Parietal lobe (tissue), 1 donor: ENCODE data around the gene PNMT. TPM values are rescaled to one million over a fixed set of nuclear protein-coding genes. Genes with fewer than 3 reads are reported as not detected.

Source experiments
- total RNA-seq: library from RNA; depleted of rRNA; stranded (reverse); fragments of >200 nt; gene quantifications from one replicate; pipeline ENCODE4 v1.2.3, GENCODE V29; 2014

Gene PNMT, protein sequence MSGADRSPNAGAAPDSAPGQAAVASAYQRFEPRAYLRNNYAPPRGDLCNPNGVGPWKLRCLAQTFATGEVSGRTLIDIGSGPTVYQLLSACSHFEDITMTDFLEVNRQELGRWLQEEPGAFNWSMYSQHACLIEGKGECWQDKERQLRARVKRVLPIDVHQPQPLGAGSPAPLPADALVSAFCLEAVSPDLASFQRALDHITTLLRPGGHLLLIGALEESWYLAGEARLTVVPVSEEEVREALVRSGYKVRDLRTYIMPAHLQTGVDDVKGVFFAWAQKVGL
- 4.1 TPM for total RNA-seq

DNA sequence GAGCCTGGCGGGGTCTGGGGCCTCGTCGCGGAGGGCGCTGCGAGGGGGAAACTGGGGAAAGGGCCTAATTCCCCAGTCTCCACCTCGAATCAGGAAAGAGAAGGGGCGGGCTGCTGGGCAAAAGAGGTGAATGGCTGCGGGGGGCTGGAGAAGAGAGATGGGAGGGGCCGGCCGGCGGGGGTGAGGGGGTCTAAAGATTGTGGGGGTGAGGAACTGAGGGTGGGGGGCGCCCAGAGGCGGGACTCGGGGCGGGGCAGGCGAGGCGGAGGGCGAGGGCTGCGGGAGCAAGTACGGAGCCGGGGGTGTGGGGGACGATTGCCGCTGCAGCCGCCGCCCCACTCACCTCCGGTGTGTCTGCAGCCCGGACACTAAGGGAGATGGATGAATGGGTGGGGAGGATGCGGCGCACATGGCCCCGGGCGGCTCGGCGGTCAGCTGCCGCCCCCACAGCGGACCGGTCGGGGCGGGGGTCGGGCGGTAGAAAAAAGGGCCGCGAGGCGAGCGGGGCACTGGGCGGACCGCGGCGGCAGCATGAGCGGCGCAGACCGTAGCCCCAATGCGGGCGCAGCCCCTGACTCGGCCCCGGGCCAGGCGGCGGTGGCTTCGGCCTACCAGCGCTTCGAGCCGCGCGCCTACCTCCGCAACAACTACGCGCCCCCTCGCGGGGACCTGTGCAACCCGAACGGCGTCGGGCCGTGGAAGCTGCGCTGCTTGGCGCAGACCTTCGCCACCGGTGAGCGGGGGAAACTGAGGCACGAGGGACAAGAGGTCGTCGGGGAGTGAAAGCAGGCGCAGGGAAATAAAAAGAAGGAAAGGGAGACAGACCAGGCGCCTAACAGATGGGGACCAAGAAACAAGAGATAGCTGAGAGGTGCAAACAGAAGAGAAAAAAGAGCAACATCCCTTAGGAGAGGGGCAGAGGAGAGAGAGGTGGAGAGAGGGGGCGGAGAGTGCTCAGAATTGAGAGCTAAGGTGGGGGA lies at the start of gene PNMT:
Gene PNMT, plus strand, starts transcription at position 509 of the 980 bp plus-strand sequence. Its CDS starts 23 bp downstream, at position 532.

DNA sequence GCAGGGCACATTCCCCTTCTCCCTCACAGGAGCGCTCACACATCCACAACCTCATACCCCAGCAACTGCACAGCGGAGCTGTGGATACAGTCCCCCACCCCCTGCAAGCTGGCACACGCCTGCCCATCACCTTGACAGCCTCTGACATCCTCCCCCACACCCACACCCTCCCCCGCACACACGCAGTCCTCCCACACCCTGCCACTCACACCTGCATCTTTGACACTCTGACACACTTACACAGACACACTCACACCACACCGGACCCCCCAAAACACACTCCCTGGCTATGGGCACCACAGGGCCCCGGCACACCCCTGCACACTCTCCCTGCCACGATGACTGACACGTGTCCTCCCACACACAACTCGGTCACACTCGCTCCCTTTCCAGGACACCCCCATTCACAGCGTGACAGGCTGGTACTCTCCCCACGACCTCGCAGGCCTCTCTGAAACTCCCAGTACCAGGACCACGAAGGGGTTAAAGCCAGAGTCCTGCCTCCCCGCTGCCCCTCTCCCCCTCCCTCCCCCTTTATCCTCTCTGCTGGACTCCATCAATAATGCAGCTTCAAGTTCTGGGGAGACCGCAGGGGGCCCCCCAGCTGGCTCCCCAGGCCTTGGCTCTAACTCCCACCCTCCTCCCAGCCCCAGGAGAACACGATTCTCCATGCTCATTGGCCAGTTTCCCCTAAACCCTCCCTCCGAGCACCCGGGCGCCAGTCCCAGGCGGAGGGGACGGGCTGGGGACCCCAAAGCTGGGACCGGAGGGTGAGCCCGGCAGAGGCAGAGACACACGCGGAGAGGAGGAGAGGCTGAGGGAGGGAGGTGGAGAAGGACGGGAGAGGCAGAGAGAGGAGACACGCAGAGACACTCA lies 41.8 kb upstream of the PNMT start, which contains the start of gene PPP1R1B:
Gene PPP1R1B, plus strand, starts transcription at position 782 of the 876 bp plus-strand sequence. CDS start 441 bp downstream, outside the sequence.

DNA sequence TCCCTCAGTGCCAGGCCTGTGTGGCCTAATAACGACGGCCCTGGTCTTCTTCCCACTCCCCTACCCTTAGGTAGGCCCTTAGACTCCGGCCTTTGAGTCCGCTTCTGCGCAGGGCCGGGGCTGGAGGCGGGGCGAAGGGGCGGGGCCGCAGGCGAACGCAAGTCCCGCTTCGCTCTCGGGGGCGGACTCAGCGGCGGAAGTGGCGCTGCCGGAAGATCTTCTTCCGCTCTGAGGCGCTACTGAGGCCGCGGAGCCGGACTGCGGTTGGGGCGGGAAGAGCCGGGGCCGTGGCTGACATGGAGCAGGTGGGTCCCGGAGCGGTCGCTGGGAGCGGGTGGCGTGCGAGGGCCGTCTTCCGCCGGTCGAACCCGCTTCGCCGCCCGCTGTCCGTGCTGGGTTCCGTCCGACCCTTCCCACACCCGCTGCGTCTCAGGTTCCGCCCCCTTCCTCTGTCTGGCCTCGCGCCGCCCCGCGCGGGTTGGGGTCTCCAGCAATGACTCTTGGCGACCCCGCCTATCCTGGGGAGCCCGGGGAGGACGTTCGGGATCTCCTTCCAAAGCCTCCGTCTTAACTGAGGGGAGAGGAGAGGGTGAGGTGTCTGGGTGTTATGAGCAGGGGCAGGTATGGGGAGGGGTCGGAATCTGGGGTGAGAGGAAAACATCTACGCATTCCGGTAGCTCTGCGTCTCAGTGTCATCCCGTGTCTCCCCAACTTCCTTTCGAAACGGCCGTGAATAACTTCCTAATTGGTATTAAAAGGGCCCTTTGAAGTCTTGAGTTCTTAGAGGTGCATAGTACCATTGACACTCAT lies 31.1 kb upstream of the PNMT start, which contains the start of gene STARD3:
Gene STARD3, plus strand, starts transcription at position 218 of the 810 bp plus-strand sequence. CDS start 16,388 bp downstream, outside the sequence.

DNA sequence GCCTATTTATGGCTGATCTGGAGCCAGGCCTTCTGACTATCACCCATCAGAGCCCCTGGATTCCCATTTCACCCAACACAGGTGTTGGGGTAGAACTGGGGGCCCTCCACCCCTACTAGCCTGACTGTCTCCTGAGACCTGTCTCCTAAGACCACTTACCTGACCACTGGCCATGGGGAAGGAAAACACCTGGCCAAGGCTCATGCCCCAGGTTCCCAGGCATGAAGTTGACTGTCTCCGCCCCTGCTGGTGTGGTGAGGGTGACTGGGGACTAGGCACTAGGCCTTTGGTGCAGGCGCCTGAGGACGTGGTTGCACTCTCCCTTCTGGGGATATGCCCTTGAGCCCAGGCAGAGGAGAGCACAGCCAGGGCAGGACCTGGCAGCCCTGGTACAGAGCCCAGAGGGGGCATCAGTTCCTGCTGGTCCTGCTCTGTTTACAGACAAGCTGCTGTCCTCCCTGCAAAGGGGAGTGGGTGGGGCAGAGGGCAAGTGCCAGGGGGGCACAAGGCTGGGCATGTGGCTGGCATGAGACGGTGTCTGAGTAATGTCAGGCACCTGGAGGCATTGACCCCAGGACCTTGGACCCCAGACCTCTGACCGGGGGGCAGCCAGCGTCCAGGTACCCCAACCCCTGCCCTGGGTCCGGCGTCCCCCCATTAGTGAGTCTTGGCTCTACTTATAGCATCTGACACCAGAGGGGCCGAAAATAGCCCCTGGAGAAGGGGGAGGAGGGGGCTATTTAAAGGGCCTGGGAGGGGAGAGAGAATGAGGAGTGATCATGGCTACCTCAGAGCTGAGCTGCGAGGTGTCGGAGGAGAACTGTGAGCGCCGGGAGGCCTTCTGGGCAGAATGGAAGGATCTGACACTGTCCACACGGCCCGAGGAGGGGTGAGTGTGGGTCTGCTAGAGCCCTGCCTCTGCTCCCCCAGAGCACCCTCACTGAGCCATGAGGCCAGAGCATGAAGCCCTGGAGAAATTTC lies 3.4 kb upstream of the PNMT start, which contains the start of gene TCAP:
Gene TCAP, plus strand, starts transcription at position 769 of the 981 bp plus-strand sequence. Its CDS starts 11 bp downstream, at position 780.

DNA sequence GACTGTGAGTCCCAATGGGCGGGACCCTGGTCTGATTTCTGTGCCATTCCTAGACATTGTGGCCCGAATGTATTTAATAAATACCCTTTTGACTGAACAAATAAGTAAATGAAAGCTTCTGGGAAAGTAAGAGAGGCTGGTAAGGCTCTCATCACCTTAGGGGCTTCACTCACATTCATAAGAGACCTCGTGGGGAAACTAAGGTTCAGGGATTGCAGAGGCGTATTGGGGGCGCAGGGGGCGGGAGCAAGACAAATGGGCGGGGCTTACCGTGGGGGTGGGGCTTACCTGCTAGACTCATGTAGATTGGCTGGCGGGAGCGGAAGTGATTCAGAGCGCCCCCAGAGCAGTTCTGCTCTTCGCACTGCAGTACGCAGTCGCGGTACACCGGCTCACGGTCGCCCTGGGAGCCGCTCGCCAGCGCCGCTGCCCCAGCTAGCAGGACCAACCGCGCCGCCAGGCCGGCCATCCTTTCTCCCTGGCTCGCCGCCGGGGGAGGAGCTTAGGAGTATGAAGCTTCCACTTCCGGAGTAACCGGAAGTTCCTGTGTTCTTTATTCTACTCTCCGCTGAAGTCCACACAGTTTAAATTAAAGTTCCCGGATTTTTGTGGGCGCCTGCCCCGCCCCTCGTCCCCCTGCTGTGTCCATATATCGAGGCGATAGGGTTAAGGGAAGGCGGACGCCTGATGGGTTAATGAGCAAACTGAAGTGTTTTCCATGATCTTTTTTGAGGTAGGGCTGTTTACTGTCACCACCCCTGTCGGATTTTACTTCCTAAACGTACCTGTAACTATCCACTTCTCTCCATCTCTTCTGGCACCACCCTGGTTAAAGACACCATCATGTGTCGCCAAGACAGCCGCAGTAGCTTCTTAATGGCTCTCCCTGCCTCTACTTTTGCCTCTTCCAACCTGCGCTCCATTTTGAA lies 19.6 kb downstream of the PNMT start, which contains the start of gene PGAP3:
Gene PGAP3, minus strand, starts transcription at position 512 of the 929 bp plus-strand sequence. Its CDS starts 43 bp downstream, at position 469.

DNA sequence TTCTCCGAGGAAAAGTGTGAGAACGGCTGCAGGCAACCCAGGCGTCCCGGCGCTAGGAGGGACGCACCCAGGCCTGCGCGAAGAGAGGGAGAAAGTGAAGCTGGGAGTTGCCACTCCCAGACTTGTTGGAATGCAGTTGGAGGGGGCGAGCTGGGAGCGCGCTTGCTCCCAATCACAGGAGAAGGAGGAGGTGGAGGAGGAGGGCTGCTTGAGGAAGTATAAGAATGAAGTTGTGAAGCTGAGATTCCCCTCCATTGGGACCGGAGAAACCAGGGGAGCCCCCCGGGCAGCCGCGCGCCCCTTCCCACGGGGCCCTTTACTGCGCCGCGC lies 31.5 kb downstream of the PNMT start, which contains the start of gene ERBB2:
Gene ERBB2, plus strand, starts transcription at position 247 of the 330 bp plus-strand sequence. CDS start 175 bp downstream, outside the sequence.

Other genes starting within 250 kb of the PNMT start
- 41.0 TPM for gene MED1, start 217.2 kb upstream of the PNMT start, total RNA-seq
- gene CDK12, start 207.0 kb upstream of the PNMT start, total RNA-seq: 54.1 TPM
- gene NEUROD2, start 60.5 kb upstream of the PNMT start, total RNA-seq: 116 TPM
- gene PPP1R1B, start 41.5 kb upstream of the PNMT start, total RNA-seq: 16.3 TPM
- 33.5 TPM for gene STARD3, start 31.3 kb upstream of the PNMT start, total RNA-seq
- gene TCAP, start 3.1 kb upstream of the PNMT start, total RNA-seq: 2.5 TPM
- 15.7 TPM for gene PGAP3, start 19.6 kb downstream of the PNMT start, total RNA-seq
- 13.1 TPM for gene ERBB2, start 31.6 kb downstream of the PNMT start, total RNA-seq
- 9.4 TPM for gene MIEN1, start 62.1 kb downstream of the PNMT start, total RNA-seq
- gene GRB7, start 69.5 kb downstream of the PNMT start, total RNA-seq: not detected
- under 0.01 TPM for gene IKZF3, start 195.9 kb downstream of the PNMT start, total RNA-seq
- gene ZPBP2, start 199.7 kb downstream of the PNMT start, total RNA-seq: not detected